NCI-H526 (cell line): ENCODE data around the gene BIRC6.
"Not testable (repeated sequence)": the region's sequence is repeated elsewhere in the genome, so short reads cannot be mapped to it uniquely, and the experiment has no call there.

Experiments
- DNase-seq, 2 experiments: peaks; one replicate each; lab custom pipeline; 2025; lab: John Stamatoyannopoulos, UW

The BIRC6 gene, protein sequence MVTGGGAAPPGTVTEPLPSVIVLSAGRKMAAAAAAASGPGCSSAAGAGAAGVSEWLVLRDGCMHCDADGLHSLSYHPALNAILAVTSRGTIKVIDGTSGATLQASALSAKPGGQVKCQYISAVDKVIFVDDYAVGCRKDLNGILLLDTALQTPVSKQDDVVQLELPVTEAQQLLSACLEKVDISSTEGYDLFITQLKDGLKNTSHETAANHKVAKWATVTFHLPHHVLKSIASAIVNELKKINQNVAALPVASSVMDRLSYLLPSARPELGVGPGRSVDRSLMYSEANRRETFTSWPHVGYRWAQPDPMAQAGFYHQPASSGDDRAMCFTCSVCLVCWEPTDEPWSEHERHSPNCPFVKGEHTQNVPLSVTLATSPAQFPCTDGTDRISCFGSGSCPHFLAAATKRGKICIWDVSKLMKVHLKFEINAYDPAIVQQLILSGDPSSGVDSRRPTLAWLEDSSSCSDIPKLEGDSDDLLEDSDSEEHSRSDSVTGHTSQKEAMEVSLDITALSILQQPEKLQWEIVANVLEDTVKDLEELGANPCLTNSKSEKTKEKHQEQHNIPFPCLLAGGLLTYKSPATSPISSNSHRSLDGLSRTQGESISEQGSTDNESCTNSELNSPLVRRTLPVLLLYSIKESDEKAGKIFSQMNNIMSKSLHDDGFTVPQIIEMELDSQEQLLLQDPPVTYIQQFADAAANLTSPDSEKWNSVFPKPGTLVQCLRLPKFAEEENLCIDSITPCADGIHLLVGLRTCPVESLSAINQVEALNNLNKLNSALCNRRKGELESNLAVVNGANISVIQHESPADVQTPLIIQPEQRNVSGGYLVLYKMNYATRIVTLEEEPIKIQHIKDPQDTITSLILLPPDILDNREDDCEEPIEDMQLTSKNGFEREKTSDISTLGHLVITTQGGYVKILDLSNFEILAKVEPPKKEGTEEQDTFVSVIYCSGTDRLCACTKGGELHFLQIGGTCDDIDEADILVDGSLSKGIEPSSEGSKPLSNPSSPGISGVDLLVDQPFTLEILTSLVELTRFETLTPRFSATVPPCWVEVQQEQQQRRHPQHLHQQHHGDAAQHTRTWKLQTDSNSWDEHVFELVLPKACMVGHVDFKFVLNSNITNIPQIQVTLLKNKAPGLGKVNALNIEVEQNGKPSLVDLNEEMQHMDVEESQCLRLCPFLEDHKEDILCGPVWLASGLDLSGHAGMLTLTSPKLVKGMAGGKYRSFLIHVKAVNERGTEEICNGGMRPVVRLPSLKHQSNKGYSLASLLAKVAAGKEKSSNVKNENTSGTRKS (N-terminal part only)

DNA sequence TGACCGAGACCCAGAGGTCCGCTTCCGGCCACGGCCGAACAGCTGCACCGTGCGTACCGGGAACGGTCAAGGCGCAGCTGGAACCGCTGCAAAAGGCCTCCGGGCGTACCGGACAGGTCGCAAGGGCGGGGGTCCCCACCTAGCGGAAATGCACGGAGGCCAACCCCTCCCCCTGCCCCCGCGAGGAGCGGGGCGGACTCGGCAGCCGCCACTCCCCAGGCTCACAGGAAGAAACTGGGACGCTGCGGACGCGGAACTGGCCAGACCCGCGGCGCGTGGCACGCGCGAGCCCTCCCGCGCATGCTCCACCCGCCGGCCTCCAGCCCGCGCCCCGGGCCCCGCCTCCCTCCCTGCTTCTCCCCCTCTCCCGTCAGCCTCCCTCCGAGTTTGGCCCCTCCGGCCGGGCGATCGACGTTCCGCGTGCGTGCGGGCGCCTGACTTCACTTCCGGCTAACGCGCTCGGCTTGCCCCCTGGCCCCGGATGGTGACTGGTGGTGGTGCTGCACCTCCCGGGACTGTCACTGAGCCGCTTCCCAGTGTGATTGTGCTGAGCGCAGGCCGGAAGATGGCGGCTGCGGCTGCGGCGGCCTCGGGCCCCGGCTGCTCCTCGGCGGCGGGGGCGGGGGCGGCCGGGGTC is at the start of gene BIRC6:
TSS of gene BIRC6 (plus strand) at position 343 of the 637 bp plus-strand sequence. CDS start at position 482, 139 bp downstream.
- DNase-seq, result peak; percentile 92 to 98

DNA sequence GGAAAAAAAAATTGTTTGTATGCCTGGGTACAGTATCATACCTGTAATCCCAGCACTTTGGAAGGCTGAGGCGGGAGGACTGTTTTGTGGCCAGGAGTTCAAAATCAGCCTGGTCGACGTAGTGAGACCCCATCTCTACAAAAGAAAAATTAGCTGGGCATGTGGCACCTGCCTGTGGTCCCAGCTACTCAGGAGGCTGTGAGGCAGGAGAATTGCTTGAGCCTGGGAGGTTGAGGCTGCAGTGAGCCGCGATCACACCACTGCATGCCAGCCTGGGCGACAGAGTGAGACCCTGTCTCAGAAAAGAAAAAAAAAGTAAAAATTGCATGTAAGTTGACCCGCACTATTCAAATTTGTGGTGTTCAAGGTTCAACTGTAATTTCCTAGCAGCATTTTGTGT is 46.2 kb upstream of the BIRC6 start:
- DNase-seq, result no peak

DNA sequence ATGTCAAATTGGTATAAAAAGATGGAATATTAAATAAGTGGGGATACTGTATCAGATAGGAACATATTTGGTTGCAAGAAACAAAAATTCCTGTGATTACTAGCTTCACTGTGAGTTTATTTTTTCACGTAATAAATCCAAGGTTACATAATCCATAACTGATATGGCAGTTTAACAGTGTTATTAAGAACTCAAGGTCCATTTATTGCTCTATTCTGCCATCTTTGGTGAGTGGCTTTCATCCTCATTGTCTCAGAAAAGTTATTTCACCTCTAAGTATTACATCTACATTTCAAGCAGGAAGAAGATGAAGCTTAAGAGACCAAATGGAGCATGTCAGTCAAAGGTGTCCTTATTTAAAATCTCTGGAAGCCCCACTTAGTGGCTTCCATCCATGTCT is 41.9 kb upstream of the BIRC6 start:
- no peak for DNase-seq

DNA sequence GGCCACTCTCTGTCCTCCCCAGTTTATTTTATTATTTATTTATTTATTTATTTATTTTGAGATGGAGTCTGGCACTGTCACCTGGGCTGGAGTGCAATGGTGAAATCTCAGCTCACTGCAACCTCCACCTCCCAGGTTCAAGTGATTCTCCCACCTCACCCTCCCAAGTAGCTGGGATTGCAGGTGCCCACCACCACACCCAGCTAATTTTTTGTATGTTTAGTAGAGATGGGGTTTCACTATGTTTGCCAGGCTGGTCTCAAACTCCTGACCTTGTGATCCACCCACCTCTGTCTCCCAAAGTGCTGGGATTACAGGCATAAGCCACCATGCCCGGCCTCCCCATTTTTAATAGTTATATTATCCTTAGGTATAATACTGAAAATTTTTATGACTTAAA is 28.1 kb upstream of the BIRC6 start:
- DNase-seq, result not testable (repeated sequence)

DNA sequence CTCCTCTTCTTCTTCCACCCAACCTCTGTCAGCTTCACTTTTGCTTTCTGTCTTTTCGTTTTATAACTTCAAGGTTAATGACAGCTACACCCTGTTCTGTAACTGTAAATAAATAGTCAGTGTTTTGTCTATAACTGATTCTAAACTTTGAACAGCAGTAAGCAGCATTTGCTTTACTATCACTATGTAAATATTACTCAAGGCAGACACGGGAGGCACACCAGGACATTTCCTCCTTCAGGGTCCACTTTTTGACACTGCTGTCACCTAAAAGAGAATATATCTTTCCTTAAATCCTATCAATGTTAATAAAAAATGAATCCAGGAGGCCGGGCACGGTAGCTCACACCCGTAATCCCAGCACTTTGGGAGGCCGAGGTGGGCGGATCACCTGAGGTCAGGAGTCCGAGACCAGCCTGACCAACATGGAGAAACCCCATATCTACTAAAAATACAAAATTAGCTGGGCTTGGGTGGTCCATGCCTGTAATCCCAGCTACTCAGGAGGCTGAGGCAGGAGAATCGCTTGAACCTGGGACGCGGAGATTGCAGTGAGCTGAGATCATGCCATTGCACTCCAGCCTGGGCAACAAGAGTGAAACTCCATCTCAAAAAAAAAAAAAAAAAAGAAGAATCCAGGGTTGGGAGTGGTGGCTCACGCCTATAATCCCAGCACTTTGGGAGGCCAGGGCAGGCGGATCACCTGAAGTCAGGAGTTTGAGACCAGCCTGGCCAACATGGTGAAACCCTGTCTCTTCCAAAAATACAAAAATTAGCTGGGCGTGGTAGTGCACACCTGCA is 27.4 kb upstream of the BIRC6 start:
- not testable (repeated sequence) for DNase-seq

DNA sequence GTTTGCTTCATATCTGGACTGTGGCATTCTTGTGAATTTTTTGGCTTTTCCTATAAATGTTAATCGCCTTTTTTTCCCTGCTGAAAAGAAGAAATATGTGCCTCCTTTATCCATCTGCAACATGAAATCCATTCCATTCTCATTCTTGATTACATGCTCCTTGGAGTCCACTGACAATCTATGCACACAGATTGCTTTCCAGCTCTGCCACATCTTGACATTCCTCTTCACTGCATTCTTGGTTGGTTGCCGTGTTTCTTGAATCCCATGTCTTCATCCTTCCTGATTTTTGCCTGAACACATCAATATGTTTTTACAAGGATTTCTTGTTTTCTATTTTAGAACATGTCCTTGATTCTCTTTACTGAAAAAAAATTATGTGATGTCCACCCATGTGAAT is 26.7 kb upstream of the BIRC6 start:
- DNase-seq, result no peak

DNA sequence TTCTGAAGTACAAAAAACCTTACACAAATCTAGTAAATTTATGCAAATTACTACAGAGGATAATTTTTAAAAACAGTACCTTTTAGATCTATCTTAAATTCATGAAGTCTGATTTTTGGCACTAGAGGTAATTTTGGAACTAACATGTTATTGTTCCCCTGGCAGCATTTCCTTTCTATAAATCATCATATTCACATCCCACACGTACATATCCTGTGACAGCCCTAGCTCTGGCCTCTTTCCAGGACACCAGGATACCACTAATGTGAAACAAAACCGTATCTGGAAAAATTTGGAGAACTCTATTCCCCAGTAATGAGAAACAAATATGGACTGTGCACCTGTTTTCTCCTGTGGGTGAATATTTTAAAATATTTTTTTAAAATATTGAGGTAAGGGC is 14.0 kb upstream of the BIRC6 start:
- no peak for DNase-seq

DNA sequence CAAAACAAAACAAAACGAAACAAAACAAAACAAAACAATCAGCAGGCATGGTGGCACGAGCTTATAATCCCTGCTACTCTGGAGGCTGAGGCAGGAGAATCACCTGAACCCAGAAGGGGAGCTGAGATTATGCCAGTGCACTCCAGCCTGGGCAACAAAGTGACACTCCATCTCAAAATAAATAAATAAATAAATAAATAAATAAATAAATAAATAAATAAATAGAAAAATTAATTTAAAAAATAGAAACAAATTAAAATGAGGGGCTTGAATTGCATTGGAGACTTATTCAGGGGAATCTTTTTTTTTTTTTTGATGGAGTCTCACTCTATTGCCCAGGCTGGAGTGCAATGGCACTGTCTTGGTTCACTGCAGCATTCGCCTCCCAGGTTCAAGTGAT is 6.0 kb upstream of the BIRC6 start:
- DNase-seq, result not testable (repeated sequence)

DNA sequence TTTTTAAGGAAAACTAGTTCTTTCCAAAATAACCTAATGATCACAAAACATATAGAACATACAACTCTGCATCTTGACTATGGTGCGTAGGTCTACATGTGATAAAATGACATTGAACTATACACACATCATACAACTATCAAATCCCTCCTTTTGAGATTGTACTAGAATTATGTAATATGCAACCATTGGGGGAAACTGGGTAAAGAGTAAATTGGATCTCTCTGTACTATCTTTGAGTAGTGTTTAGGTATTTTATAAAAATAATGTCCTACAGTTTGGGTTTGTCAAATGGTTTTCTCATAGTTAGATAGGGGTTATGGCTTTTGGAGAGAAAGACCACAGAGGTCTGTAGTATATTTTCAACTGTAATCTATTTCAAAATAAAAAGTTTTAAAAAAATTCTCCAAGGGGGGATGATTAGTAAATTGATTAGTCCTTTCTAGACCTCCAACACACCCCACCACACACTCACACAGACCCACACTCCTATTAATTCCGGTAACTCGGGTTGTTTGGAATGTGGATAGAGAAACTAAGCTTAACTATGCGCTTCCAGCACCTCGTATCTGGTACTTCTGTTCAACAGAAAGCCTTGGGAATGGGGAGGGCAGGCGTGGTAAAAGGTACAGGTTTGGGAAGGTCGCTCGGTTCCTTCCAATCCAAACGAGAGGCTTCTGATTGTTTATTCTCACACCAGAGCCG is 695 bp upstream of the BIRC6 start:
- no peak for DNase-seq

DNA sequence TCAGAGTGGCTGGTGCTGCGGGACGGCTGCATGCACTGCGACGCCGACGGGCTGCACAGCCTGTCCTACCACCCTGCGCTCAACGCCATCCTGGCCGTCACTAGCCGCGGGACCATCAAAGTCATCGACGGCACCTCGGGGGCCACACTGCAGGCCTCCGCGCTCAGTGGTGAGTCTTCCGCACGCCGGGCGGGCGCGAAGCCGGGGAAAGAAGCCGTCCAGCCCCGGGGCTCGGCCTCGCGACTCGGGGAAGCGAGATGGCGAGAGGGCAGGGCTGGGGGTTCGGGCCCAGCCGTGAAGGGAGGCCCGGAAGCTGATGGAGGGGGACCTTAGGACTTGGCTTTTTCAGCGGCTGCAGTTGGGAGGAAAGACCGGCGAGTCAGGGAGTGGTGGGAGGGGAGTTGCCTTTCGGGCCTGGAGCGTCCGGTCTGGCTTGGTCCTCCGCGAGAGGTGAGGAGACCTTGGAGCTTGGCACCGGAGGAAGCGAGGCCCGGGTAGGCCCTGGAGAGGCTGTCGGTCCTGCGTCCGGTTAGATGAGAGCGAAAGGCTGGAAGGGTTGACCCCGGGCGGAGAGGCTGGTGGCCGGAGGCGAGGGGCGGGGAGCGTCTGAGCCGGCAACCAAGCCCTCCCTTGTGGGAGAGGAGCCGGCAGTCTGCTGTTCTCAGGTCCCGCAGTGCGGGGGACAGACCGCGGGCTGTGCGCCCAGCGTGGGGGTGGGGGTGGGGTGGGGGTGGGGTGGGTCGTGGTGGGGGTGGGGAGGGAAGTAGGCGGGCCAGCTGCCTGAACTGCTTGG is 691 bp downstream of the BIRC6 start:
- DNase-seq, result peak in 1 of 2 experiments; percentile 67

DNA sequence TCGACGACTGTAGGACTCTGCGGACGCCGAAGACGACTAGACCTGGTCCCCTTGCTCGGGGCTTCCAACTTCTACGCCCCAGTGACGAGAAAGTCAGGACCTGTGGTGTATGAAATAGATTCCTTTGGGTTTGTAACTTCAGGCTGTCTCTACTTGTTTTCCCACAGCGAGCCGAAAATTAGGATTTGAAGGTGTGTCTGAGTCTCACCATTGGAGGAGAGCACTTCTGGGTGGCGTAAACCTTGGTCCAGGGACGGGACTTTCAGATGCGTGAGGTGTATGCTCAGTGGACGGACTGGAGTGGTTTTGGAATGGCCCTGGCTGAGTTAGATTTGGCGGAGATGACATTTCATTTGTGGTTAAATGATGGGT is 1.3 kb downstream of the BIRC6 start:
- DNase-seq, result peak; percentile 4 to 54

DNA sequence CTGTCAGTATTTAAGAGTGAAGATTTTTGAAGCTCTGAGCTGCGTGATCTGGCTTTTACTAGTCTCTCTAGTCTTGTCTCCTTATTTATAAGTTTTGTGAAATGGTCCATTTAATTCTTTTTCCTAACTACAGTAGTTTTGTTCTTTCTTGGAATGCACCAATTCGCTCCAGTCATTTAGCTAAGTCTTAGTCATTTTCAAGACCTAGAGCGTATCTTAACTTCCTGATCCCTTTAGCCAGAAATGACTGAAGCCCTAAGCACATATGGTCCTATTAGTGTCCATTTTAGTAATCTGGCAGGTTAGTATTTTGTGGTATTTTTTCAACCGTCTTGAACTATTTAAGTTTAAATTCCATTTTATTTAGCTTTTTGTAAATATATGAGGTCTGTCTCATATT is 3.6 kb downstream of the BIRC6 start:
- no peak for DNase-seq

DNA sequence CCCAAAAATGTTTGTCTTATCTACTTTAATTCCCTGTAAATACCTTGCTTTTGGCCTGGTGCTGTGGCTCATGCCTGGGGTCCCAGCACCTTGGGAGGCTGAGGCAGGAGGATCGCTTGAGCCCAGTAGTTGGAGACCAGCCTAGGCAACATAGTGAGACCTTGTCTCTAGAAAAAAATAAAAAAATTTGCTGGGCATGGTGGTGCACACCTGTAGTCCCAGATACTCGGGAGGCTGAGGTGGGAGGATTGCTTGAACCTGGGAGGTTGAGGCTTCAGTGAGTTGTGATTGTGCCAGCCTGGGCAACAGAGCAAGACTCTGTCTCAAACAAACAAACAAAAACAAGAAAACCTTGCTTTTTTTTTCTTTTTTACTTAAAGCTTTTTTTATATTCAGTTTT is 6.2 kb downstream of the BIRC6 start:
- DNase-seq, result not testable (repeated sequence)

DNA sequence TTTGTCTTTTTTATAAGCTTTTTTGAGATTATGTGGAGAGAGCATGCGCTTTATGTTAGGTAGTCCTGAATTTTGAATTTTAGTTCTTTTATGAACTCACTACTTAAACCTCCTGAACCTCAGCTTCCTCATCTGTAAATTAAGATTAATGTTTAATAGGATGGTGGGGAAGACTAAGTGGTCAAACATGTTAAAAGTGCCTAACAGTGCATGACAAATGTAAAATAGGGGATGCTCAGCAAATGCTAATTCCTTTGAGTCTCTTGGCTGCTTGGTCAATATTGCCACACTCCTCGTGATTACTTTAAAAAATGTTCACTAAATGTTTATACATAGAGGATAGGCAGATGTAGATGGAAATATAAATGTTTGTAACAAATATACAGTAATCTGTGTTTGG is 6.8 kb downstream of the BIRC6 start:
- peak in 1 of 2 experiments; percentile 10 for DNase-seq

DNA sequence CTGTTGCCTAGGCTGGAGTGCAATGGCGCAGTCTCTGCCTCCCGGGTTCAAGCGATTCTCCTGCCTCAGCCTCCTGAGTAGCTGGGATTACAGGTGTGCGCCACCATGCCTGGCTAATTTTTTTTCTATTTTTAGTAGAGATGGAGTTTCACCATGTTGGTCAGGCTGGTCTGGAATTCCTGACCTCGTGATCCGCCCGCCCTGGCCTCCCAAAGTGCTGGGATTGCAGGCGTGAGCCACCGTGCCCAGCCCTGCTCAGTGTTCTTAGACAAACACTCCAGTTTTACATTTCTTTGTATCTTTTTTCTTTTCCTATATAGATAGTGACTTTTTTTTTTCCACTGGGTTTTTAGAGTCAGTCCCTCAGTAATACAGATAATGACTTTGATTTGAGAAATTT is 7.5 kb downstream of the BIRC6 start:
- not testable (repeated sequence) for DNase-seq

DNA sequence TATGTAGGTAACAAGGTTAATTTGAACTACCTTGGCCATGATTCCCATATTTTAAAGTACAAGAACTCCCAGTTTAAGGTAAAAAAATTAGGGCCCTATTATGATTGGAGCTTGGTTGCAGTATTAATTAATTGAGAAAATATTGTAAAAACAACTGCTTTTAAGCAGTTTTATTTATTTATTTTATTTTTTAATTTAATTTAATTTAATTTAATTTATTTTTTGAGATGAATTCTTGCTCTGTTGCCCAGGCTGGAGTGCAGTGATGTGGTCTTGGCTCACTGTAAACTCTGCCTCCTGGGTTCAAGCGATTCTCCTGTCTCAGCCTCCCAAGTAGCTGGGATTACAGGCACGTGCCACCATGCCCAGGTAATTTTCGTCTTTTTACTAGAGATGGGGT is 8.9 kb downstream of the BIRC6 start:
- DNase-seq, result not testable (repeated sequence)

DNA sequence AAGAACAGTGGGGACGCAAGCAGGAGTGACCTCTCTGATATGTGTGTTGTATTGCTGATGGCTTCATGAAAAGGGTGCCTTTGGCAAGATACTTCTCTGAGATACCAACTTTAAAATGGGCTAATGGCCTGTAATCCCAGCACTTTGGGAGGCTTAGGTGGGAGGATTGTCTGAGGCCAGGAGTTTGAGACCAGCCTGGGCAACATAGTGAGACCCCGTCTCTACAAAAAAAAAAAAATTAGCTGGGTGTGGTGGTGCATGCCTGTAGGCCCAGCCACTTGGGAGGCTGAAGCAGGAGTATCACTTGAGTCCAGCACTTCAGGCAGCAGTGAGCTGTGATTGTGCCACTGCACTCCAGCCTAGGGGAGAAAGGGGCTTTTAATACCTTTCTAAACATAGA is 9.8 kb downstream of the BIRC6 start:
- no peak for DNase-seq

DNA sequence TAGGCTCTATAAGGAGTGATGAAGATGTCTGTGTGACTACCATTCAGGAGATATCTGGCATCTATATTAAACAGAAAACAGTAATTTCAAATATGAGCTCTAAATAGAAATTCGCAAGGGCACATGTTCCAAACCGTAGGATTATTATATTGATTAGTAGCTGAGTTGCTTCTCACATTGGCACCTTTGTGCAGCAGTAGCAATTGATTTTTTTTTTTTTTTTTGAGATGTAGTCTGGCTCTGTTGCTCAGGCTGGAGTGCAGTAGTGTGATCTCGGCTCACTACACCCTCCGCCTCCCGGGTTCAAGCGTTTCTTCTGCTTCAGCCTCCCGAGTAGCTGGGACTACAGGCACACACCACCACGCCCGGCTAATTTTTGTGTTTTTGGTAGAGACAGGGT is 12.4 kb downstream of the BIRC6 start:
- no peak for DNase-seq

DNA sequence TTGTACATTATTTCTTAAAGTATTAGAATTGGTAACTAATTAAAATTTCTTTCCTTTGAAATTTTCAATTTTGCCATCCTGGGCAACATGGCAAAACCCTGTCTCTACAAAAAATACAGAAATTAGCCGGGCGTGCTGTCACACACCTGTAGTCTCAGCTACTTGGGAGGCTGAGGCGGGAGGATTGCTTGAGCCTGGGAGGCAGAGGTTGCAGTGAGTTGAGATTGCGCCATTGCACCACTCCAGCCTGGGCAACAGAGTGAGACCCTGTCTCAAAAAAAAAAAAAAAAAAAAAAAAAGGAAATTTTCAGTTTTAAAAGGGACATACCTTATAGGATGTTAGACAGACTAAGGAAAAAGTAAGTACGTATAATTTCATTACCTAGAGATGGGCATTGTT is 14.1 kb downstream of the BIRC6 start:
- DNase-seq, result not testable (repeated sequence)
